ENCODE measurements around the gene PRR7. TPM values are rescaled to one million over a fixed set of nuclear protein-coding genes. Genes with fewer than 3 reads are reported as not detected.

Gene PRR7
- total RNA-seq, 2 donors from 2014 or later, result 0.90 to 1.1 TPM

DNA sequence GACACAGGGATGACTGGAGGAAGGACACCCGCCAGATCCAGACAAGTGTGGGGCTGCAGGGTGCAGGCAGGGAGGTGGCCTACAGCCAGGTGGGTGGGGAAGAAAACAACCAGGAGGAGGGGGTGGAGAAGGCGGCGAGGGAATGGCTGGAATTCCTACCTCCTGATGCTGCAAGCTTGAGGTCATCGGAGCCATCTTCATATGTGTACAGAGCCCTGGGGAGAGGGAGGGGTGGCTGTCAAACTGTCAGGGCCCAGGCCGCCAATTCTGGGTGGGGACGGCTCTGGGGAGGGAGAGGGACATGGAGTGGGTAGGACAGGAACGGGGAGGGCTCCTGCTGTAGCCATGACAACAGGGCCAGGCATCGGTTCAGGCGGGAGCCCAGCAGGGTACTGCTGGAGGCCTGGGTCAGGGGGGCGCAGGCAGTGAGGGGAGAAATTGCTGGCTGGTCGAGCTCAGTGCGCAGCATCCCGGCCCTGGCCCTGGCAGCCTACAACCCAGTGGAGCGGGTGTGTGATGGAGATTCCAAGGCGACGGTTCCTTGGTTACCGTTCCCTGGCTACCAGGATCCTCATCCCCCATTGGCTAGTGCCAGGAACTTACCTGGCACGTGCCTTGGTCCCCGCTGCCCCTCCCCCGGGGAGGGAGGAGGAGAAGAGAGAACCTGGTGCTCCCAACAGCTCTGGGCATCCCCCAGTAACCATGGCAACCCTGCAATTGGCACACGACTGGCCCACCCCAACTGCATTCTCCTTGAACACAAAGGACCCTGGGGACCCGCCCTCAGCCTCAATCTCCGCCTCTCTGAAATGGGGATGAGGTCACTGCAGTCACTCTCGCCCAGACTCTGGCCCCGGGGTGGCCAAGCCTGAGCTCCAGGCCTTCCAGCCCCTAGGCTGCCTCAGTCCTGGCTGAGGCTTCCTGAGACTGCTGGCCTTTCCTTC, 22.3 kb downstream of the PRR7 start:
- DNase-seq (ENCODE audit: low spot score), result peak; percentile 79

DNA sequence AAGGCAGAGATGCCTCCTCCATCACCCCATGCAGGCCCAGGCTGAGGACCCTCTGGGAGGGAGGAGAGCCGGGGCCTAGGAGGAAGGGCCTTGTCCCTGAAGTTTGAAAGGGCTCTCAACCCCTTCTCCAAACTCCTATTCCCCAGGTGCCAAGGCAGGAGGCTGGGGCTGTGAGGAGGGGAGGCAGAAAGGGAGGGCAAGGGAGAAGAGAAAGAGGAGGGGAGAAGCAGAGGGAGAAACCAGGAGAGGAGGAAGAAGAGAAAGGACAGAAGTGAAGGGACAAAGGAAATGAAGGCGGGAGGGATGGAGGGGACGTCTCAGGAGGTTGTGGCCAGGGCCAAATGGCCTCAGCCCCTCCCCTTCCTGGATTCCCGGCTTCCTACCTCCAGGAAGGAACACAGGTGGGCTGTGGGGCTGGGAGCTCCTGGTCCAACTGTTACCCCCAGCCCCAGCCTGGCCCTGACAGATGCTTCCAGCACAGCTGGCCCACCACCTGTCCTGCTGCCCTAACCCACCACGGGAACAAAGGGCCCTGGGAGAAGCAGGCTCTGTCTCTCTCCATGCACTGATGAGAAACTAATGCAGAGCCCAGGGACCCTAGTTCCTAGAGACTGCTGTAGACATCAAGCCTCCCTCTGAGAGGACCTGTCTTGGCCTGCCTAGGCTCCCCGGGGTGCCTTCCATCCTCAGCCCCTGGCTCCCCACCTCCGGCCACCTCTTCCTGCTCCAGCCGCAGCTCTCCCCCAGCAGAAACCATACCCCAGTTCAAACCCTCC, 23.3 kb downstream of the PRR7 start:
- peaks cover 22% of the 10 kb centered on the region for H3K36me3 ChIP-seq
- peak overlapping the region; percentile 78 to 84 for H3K27ac ChIP-seq
- H3K27me3 ChIP-seq, result peaks cover 0 to under 1% of the 10 kb centered on the region in 2 donors
- no peak for DNase-seq (ENCODE audit: low spot score)
- H3K9me3 ChIP-seq, result no peaks in the 10 kb centered on the region
- H3K4me1 ChIP-seq, result peaks cover 0 to 54% of the 10 kb centered on the region in 2 donors
- no peak overlapping the region for H3K4me3 ChIP-seq
- no peak for TF ChIP-seq CTCF (IDR thresholded peaks at IDR 0.05)

More for the DNA sequence above, 22.3 kb downstream of the PRR7 start:
- Histone ChIP-seq H3K9me3 (no peaks in the 10 kb centered on the region), H3K4me3 (no peak overlapping the region), H3K4me1 (peaks cover 0 to 45% of the 10 kb centered on the region in 2 donors), H3K36me3 (peaks cover 22% of the 10 kb centered on the region), H3K27ac (peak overlapping the region; percentile 78 to 84), H3K27me3 (no peaks in the 10 kb centered on the region)
- TF ChIP-seq CTCF (IDR thresholded peaks at IDR 0.05), result no peak

DNA sequence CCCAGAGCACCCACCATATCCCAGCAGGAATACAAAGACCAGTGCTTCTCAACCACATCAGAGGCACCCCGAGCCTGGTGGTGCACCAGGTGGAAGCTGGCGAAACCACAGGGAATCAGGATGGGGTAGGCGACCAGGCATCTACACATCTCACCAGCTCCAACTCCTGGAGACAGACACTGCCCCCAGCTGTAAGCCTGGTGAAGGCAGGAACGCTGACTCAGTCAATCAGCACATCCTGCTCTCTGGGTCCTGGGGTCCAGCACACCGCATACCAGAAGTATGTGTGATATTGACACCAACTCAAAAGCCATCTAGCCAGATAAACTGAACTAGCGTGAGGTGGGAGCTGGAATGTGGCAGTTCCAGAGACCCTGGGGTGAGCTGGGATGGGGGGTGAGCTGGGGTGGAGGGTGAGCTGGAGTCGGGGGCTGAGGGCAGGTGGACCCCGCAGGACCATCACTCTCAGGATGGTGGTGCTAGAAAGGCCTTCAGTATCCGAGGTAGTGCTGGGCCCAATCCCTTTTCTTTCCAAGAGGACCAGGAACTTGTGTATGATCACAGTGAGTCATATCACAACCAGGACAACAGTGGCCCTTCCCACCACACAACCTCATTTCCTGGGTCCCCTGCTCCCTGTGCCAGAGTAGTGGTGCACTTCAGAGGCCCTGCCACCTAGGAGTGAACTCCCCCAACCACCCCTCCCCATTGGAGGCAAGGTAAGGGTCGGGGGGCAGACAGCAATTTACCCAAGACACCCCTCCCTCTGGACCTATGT, 24.3 kb downstream of the PRR7 start:
- no peak for DNase-seq (ENCODE audit: low spot score)
- peaks cover 0 to 54% of the 10 kb centered on the region in 2 donors for H3K4me1 ChIP-seq
- H3K36me3 ChIP-seq, result peaks cover 22% of the 10 kb centered on the region
- TF ChIP-seq CTCF (IDR thresholded peaks at IDR 0.05), result no peak
- H3K27me3 ChIP-seq, result peaks cover 0 to 5% of the 10 kb centered on the region in 2 donors
- peak overlapping the region in 1 of 2 donors; percentile 75 for H3K4me3 ChIP-seq
- H3K9me3 ChIP-seq, result no peaks in the 10 kb centered on the region
- H3K27ac ChIP-seq, result peak overlapping the region; percentile 78 to 84

DNA sequence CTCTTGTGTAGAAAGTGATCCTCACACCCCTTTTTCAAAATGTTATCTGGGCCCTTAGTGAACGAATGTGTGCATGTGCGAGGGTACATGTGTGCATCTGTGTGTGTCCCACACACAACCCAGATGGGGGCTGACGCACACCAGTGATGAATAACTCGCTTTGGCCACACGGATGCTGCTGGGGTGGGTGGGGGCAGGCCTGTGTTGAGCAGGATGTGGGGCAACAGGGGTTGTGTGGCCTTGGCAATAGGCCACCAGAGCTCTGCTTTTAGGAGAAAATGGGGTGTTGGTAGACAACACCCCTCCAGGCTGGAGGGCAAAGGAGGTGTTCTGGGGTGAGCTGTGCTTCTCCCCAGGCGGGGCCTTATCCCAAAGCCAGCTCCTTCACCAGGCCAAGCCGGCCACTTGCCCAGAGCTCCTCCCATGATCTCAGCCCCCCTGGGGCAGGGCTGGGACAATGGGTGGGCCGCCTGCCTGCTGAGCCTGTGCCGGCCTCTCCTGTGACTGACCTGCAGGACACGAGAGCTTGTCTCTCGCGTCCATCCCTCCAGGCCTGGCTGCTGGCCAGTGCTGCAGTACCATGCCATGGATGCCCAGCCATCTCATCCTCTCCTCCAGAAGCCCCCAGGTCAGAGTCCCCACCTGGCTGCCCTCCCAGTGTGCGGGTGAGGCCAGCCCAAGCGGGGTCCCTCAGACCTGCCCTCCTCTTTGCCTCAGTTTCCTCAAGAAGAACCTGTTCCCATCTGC, 25.2 kb downstream of the PRR7 start:
- H3K36me3 ChIP-seq, result peaks cover 14% of the 10 kb centered on the region
- peak overlapping the region; percentile 78 to 84 for H3K27ac ChIP-seq
- H3K27me3 ChIP-seq, result peaks cover 0 to 5% of the 10 kb centered on the region in 2 donors
- H3K9me3 ChIP-seq, result no peaks in the 10 kb centered on the region
- peak overlapping the region; percentile 72 to 75 for H3K4me3 ChIP-seq
- no peak for TF ChIP-seq CTCF (IDR thresholded peaks at IDR 0.05)
- peaks cover 0 to 54% of the 10 kb centered on the region in 2 donors for H3K4me1 ChIP-seq
- peak; percentile 85 for DNase-seq (ENCODE audit: low spot score)

Data from right atrium auricular region (tissue), 2 donors.